Calu3 (cell line): ENCODE results near the gene RSRC2. TPM values are rescaled to one million over a fixed set of nuclear protein-coding genes. Genes with fewer than 3 reads are reported as not detected.

ENCODE experiments used
- BruUV-seq: library from RNA; stranded (reverse); fragments of 400-500 nt; replicated peaks from 2 replicates; lab custom pipeline; 2021; lab: Mats Ljungman, UMichigan
- CTCF ChIA-PET: fragments of 300-600 bp; sonication (Branson Sonifier 250); formaldehyde crosslinking; loops from one replicate; lab custom pipeline; 2022; ENCODE audit warnings: antibody characterized with exemption; lab: Charles Lee
- DNase-seq: peaks from one replicate; pipeline ENCODE4 v3.0.0; 2022
- H3K27ac Mint-ChIP-seq: one replicate; pipeline ENCODE4 v1.8.0; 2022; ENCODE audit warnings: mixed read lengths; ENCODE audit not compliant: unreplicated experiment
- H3K27me3 Mint-ChIP-seq: one replicate; pipeline ENCODE4 v1.8.0; 2022; ENCODE audit warnings: mixed read lengths; ENCODE audit not compliant: unreplicated experiment
- H3K36me3 Mint-ChIP-seq: one replicate; pipeline ENCODE4 v1.8.0; 2022; ENCODE audit warnings: mild to moderate bottlenecking, moderate library complexity, mixed read lengths; ENCODE audit not compliant: insufficient read depth, unreplicated experiment
- H3K4me1 Mint-ChIP-seq: one replicate; pipeline ENCODE4 v1.8.0; 2022; ENCODE audit warnings: mild to moderate bottlenecking, low read depth, mixed read lengths; ENCODE audit not compliant: unreplicated experiment
- H3K4me3 Mint-ChIP-seq: one replicate; pipeline ENCODE4 v1.8.0; 2022; ENCODE audit warnings: mild to moderate bottlenecking, low read depth, moderate library complexity, mixed read lengths; ENCODE audit not compliant: unreplicated experiment
- H3K9me3 Mint-ChIP-seq: one replicate; pipeline ENCODE4 v1.8.0; 2022; ENCODE audit warnings: low read depth, mixed read lengths; ENCODE audit not compliant: unreplicated experiment
- CTCF ChIP-seq: fragments of 200-600 bp; IDR thresholded peaks from one replicate; pipeline ENCODE4 v1.8.0; 2022; ENCODE audit warnings: antibody characterized with exemption; ENCODE audit not compliant: unreplicated experiment
- intact Hi-C: fragments of 100-400 bp; cut with micrococcal nuclease; formaldehyde crosslinking; loops from one replicate; pipeline ENCODE4 v1.10.0; 2022; ENCODE audit not compliant: unreplicated experiment
- total RNA-seq: library from RNA; stranded (reverse); gene quantifications from 2 replicates; pipeline ENCODE4 v1.2.3, GENCODE V29; 2022

RSRC2 gene
- total RNA-seq, 1 experiment from 2014 or later: 86.9 TPM

DNA sequence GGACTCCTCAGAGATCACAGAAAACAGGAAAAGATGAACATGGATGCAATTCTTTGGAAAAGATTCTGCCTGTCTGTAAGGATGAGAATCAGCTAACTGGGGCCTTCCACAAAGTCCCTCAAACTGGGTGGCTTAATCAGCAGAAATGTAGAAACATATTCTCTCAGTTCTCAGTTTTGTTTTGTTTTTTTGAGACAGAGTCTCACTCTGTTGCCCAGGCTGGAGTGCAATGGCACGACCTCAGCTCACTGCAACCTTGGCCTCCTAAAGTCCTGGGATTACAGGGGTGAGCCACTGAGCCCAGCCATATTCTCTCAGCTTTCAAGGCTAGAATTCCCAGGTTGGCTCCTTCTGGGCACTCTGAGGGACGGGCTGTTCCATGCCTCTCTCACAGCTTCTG, 66.1 kb downstream of the RSRC2 start:
- H3K36me3 Mint-ChIP-seq: peaks cover 22% of the 10 kb centered on the region
- no peaks in the 10 kb centered on the region for H3K27me3 Mint-ChIP-seq
- CTCF ChIA-PET: interaction anchor here (0.6 to 1.1 kb wide), 2 partner anchors 11 to 33 kb away, joined by 3 read pairs; no protein-coding TSS in a partner anchor
- H3K4me1 Mint-ChIP-seq: no peaks in the 10 kb centered on the region
- BruUV-seq: no TSS peak
- H3K4me3 Mint-ChIP-seq: no peak overlapping the region
- TF ChIP-seq CTCF: no peak
- intact Hi-C loops: loop anchor here (5.0 kb wide), 1 partner anchor 38 kb away; the partner anchor contains the start of gene CLIP1
- no peaks in the 10 kb centered on the region for H3K9me3 Mint-ChIP-seq
- no peak for DNase-seq
- H3K27ac Mint-ChIP-seq: peak overlapping the region; percentile 47

GRCh38 chr12:122460061-122460460, 66.7 kb downstream of the RSRC2 start:
- CTCF ChIA-PET: interaction anchor here (1.1 kb wide), 1 partner anchor 11 kb away, joined by 3 read pairs; no protein-coding TSS in a partner anchor
- no peak for DNase-seq
- Mint-ChIP-seq H3K4me1 (no peaks in the 10 kb centered on the region), H3K27ac (no peak overlapping the region), H3K4me3 (no peak overlapping the region), H3K27me3 (no peaks in the 10 kb centered on the region), H3K9me3 (no peaks in the 10 kb centered on the region), H3K36me3 (peaks cover 22% of the 10 kb centered on the region)
- intact Hi-C loops: loop anchor here (5.0 kb wide), 1 partner anchor 38 kb away; the partner anchor contains the start of gene CLIP1
- no TSS peak for BruUV-seq
- no peak for TF ChIP-seq CTCF

- no TSS peak for BruUV-seq
- Mint-ChIP-seq H3K4me1 (no peaks in the 10 kb centered on the region), H3K9me3 (no peaks in the 10 kb centered on the region), H3K4me3 (no peak overlapping the region), H3K27me3 (no peaks in the 10 kb centered on the region), H3K27ac (no peak overlapping the region), H3K36me3 (peaks cover 17% of the 10 kb centered on the region)
- intact Hi-C loops: no loop called here
- no peak for TF ChIP-seq CTCF
- DNase-seq: no peak
- CTCF ChIA-PET: interaction anchor here (0.7 to 1.8 kb wide), 4 partner anchors 10 to 60 kb away, joined by 3 to 8 read pairs (median 4); no protein-coding TSS in a partner anchor
These were observed 67.5 kb downstream of the RSRC2 start for GRCh38 chr12:122459211-122459610.

GRCh38 chr12:122458105-122459035, 68.4 kb downstream of the RSRC2 start:
- peaks cover 12% of the 10 kb centered on the region for H3K36me3 Mint-ChIP-seq
- no peak overlapping the region for H3K4me3 Mint-ChIP-seq
- DNase-seq: peak; percentile 62
- BruUV-seq: no TSS peak
- no peaks in the 10 kb centered on the region for H3K27me3 Mint-ChIP-seq
- CTCF ChIA-PET: interaction anchor here (0.5 to 1.8 kb wide), 6 partner anchors 9 to 59 kb away, joined by 3 to 8 read pairs (median 4); no protein-coding TSS in a partner anchor
- H3K9me3 Mint-ChIP-seq: no peaks in the 10 kb centered on the region
- intact Hi-C loops: loop anchor here (1.0 kb wide), 1 partner anchor 9 kb away; no protein-coding TSS in a partner anchor
- TF ChIP-seq CTCF: no peak
- peaks cover 5% of the 10 kb centered on the region for H3K4me1 Mint-ChIP-seq
- peak overlapping the region; percentile 83 for H3K27ac Mint-ChIP-seq
